GM12874 (cell line): Measurements from ENCODE around the gene LAMA5.

Source experiments
- TF ChIP-seq, protein P1 (sequence below): IDR thresholded peaks from 2 replicates; pipeline ENCODE4 v1.5.1; 2011; ENCODE audit warnings: low read depth, mild to moderate bottlenecking, control low read depth, low read length, moderate library complexity; ENCODE audit not compliant: insufficient read depth

Gene LAMA5

DNA sequence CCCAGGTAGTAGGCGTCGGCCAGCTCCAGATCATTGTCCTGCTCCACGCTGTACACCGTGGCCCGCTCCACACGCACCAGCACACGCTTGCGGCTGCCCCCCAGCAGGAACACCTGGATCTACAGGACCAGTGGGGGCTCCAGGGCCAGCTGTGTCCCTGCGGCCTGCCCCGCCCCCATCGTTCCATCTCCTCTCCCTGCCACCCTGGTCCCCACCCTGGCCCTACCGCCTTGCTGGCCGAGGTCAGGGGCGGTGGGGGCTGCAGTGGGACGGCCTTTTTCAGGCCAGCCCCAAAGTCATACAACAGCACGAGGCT lies 54.5 kb downstream of the LAMA5 start:
- TF ChIP-seq, protein P1, sequence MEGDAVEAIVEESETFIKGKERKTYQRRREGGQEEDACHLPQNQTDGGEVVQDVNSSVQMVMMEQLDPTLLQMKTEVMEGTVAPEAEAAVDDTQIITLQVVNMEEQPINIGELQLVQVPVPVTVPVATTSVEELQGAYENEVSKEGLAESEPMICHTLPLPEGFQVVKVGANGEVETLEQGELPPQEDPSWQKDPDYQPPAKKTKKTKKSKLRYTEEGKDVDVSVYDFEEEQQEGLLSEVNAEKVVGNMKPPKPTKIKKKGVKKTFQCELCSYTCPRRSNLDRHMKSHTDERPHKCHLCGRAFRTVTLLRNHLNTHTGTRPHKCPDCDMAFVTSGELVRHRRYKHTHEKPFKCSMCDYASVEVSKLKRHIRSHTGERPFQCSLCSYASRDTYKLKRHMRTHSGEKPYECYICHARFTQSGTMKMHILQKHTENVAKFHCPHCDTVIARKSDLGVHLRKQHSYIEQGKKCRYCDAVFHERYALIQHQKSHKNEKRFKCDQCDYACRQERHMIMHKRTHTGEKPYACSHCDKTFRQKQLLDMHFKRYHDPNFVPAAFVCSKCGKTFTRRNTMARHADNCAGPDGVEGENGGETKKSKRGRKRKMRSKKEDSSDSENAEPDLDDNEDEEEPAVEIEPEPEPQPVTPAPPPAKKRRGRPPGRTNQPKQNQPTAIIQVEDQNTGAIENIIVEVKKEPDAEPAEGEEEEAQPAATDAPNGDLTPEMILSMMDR: no peak

DNA sequence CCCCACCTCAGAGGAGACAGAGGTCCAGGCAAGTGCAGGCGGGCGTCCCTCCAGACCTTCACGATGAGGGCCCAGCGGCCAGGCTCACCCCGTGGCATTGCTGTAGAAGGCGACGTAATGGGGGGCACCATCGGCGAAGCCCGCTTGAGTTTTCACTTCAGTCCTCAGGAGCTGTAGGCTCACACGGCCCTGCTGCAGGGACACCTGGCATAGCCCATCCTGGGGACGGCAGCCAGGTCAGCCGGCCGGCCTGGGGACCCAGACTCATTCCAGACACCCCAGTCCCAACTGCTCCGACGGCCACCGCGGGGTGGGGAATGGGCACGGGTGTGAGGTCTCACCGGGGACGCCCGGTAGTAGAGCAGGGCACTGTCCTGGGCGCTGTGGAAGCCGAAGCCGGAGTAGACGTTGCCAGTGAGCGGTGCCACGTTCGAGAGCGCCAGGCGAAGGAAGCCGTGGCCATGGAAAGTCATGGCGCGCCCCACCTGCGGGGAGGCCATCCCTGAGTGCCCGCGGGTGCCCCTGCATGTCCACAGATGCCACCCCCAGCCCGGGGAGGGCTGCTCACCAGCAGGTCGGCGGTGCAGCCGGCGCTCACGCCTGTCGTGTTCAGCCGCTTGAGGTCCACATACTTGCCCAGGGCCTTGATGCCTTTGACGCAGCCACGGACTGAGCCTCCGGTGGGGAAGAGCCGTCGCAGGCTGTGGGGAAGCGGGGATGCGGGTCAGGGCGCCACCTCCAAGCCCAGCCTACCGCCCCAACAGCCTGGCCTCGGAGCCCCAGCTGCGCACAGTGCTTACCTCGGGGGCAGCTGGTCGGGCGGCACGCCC lies 55.1 kb downstream of the LAMA5 start:
- TF ChIP-seq, protein P1: no peak

DNA sequence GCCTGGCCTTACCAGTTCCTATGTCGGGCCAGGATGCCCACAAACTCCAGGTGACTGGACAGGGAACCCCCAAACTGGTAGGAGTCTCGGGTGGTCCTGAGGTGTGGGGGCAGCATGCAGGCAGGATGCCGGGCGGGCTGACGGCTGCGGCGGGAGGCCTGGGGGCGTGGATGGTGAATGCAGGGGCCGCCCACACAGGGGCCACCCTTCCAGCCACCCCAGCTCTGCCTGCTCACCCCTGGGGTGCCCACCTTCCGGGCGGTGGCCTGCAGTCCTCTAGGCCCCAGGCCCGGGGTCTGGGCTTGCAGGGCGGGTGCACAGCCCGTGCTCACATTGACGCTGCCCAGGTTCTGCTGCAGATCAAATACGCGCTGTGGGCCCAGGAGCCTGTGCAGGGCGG lies 56.0 kb downstream of the LAMA5 start:
- TF ChIP-seq, protein P1: no peak

DNA sequence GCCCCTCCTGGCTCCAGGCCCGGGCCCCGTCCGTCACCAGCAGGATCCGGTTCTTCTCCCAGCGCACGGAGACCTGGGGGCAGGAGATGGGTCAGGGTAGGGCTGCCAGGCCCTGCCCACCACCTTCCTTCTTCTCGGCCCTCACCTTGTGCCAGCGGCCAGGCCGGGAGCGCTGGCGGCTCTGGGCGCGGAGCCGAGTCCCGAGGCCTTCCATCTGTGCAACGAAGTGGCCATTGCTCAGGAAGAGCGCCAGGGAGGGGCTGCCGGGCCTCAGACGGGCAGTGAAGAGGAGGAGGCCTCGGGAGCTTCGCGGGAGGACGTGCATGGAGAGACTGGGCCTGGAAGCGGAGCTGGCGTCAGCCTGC lies 56.4 kb downstream of the LAMA5 start:
- TF ChIP-seq, protein P1: no peak

DNA sequence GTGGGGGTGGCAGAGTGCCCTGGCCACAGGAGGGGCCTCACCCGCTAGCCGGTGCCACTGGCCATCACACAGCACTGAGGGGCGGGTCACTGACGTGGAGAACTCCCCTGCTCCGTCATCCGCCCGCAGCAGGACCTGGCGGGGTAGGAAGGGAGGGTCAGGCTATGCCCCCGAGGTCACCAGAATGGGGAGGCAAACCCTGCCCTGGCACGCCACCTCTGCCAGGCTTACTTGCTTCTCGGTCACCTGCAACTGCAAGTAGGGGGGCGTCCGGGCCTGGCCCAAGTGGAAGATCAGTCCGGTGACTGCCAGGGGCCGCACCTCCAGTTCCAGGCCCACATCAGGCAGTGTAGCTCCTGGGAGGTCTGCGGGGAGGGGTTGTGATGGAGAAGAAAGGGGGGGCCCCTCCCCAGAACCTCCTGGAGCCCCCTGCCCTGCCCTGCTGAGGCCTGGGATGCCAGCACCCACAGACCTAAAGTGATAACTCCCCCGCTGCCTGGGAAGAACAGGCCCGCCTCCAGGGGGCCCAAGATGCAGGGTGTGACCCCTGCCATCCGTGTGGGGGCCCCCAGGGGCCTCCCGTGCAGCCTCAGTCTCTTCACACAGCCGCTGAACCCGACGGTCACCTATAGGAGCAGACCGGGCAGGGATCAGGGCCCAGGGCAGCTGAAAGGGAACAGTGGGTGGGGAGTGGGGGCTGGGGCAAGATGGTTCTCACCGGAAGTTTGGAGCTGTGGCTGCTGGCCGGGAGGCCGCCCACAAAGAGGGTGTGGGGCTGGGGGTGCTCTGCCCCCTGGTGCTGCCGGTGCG lies 57.0 kb downstream of the LAMA5 start:
- TF ChIP-seq, protein P1: no peak

DNA sequence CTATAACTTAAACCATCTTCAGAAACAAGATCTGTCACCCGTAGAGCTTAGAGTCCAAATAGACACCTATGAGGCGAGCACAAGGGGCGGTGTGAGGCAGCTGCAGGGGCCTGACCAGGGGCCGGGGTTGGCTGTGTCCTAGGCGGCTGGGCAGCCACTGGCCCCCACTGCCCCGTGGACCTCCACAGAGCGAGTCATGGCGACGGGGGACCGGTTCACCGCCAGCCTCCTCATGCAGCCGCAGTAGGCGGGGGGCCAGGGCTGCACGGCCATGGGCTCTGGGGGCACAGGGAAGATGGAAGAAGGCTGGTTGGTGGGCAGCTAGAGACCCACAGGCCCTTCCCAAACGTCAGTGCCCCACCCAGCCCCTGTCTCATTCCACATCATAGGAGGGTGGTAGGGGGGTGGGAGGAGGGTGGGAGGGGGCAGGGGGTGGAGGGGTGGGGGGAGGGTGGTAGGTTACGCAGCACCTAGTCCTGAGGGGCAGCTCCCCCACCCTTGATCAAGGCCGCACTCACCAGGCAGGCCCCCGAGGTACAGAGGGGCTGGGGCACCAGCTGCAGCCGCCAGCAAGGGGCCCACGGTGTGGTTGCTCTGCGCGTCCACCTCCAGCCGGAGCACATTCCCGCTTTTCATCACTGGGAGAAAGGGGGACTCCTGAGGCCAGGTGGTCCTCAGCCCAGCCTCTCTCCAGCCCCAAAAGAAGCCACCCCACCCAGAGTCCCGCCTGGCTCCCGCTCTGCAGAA lies 57.7 kb downstream of the LAMA5 start:
- TF ChIP-seq, protein P1: no peak

DNA sequence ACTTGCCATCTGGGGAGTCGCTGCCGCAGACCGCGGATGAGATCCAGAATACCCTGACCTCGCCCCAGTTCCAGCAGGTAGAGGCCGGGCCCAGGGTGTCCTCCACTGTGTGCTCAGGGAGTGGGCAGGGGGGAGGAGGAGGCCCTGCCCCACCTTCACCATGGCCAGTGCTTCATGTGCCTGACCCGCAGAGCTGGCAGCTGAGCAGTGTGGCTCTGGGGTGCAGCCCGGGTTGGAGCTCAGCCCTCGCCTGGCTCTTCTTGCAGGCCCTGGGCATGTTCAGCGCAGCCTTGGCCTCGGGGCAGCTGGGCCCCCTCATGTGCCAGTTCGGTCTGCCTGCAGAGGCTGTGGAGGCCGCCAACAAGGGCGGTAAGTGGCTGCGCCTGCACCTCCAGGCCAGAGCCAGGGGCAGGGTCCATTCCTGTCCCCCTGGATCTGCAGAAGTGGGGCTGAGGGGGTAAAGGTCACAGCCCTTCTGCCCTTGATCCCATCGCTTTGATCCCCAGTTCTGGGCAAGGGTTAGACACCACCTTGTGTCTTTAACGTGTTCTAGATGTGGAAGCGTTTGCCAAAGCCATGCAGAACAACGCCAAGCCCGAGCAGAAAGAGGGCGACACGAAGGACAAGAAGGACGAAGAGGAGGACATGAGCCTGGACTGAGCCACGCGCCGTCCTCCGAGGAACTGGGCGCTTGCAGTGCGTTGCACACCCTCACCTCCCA lies 58.9 kb downstream of the LAMA5 start:
- TF ChIP-seq, protein P1: no peak
